ENCODE measurements around the gene OSBPL2.

DNA sequence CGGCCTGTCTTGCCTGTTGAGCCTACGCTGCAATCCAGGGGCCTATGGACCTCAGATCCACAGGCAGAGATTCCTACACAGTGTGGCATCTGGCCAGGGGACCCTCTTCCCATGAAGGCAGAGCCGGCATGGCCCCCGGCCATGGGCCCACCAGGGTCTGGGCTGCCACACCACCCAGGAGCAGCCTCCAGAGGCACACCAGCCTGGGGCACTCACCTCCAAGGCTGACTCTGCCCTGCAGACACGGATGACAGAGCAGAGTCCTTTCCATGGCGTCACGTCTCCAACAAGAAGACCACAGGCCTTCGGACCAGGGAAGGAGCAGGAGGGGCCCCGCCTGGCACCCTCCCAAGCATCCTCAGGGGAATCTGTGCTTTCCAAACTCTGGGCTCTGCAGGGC is 14.8 kb upstream of the OSBPL2 start:
- TF ChIP-seq, protein P1, sequence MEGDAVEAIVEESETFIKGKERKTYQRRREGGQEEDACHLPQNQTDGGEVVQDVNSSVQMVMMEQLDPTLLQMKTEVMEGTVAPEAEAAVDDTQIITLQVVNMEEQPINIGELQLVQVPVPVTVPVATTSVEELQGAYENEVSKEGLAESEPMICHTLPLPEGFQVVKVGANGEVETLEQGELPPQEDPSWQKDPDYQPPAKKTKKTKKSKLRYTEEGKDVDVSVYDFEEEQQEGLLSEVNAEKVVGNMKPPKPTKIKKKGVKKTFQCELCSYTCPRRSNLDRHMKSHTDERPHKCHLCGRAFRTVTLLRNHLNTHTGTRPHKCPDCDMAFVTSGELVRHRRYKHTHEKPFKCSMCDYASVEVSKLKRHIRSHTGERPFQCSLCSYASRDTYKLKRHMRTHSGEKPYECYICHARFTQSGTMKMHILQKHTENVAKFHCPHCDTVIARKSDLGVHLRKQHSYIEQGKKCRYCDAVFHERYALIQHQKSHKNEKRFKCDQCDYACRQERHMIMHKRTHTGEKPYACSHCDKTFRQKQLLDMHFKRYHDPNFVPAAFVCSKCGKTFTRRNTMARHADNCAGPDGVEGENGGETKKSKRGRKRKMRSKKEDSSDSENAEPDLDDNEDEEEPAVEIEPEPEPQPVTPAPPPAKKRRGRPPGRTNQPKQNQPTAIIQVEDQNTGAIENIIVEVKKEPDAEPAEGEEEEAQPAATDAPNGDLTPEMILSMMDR (IDR thresholded peaks at IDR 0.05), result no peak
- TF ChIP-seq EZH2phosphoT487 (IDR thresholded peaks at IDR 0.05) (no peak), EZH2 (IDR thresholded peaks at IDR 0.05) (no peak)

Measured in neural progenitor cell (in vitro differentiated cells).